Measurements from ENCODE around the gene RNF111. TPM values are rescaled to one million over a fixed set of nuclear protein-coding genes. Genes with fewer than 3 reads are reported as not detected.

RNF111 gene
- total RNA-seq, 2 experiments from 2014 or later: 32.3 to 37.2 TPM

DNA sequence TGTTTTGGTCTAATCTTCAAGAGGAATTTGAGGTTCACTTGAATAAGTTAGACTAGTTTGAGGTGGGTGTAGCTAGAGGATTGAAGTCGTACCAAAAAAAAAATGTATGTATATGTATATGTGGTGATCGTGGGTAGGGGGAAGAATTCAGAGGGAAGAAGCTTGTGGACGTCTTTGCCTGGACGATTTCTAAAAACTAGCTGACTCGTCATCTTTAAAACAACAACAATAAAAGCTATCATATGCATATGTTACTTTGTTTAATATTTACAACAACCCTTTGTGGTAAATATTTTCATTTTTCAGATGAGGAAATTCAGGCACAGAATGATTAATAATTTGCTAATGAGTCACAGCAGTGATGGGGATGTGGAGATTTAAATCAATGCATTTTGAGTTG lies 18.1 kb downstream of the RNF111 start:
- Mint-ChIP-seq H3K9me3 (no peaks in the 10 kb centered on the region), H3K27me3 (no peaks in the 10 kb centered on the region), H3K4me3 (no peak overlapping the region), H3K36me3 (ENCODE audit: low read depth) (peaks cover 37% of the 10 kb centered on the region), H3K27ac (no peak overlapping the region), H3K4me1 (peaks cover 14% of the 10 kb centered on the region)
- ChIA-PET POLR2A (no interaction called here), CTCF (no interaction called here)
- DNase-seq: no peak

DNA sequence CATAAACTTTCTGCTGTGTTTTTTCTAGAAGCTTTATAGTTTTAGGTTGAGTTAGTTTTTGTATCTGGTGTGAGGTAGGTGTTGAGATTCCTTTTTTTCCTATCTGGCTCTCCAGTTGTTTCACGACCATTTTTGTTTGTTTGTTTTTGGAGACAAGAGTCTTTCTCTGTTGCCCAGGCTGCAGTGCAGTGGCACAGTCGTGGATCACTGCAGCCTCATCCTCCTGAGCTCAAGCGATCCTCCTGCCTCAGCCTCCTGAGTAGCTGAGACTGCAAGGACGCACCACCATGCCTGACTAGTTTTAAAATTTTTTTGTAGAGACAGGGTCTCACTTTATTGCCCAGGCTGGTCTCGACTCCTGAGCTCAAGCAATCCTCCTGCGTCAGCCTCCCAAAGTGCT lies 20.6 kb downstream of the RNF111 start:
- no peak for DNase-seq
- H3K4me1 Mint-ChIP-seq: peaks cover 8% of the 10 kb centered on the region
- H3K36me3 Mint-ChIP-seq (ENCODE audit: low read depth): peaks cover 36% of the 10 kb centered on the region
- no peak overlapping the region for H3K27ac Mint-ChIP-seq
- H3K9me3 Mint-ChIP-seq: no peaks in the 10 kb centered on the region
- ChIA-PET CTCF (no interaction called here), POLR2A (no interaction called here)
- H3K27me3 Mint-ChIP-seq: no peaks in the 10 kb centered on the region
- no peak overlapping the region for H3K4me3 Mint-ChIP-seq

DNA sequence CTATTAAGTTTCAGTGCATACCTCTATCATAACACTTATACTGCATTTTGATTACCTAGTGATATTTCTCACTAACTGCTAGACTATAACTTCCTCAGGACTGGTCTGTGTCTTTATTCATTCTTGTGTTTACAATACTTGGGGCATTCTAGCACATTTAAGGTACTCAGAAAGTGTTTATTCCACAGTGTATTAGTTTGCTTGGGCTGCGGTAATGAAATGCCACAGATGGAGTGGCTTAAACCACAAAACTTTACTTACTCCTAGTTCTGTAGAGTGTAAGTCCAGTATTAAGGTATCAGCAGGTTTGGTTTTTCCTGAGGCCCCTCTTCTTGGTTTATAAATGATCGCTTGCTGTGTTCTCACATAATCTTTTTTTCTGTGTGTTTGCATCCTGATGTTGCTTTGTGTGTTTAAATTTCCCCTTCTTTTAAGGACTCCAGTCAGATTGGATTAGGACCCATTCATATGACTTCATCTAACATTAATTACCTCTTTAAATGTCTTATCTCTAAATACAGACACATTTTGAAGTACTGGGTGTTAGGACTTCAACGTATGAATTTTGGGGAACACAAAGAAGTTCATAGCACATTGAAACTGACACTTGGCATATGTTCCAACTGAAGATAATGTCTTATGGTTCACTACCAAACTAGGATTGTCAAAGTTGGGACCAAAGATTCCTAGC lies 23.9 kb downstream of the RNF111 start:
- Mint-ChIP-seq H3K4me3 (no peak overlapping the region), H3K36me3 (ENCODE audit: low read depth) (peaks cover 32% of the 10 kb centered on the region), H3K4me1 (peaks cover 9% of the 10 kb centered on the region), H3K27me3 (no peaks in the 10 kb centered on the region), H3K27ac (no peak overlapping the region), H3K9me3 (no peaks in the 10 kb centered on the region)
- DNase-seq: no peak
- POLR2A ChIA-PET: no interaction called here
- CTCF ChIA-PET: no interaction called here

DNA sequence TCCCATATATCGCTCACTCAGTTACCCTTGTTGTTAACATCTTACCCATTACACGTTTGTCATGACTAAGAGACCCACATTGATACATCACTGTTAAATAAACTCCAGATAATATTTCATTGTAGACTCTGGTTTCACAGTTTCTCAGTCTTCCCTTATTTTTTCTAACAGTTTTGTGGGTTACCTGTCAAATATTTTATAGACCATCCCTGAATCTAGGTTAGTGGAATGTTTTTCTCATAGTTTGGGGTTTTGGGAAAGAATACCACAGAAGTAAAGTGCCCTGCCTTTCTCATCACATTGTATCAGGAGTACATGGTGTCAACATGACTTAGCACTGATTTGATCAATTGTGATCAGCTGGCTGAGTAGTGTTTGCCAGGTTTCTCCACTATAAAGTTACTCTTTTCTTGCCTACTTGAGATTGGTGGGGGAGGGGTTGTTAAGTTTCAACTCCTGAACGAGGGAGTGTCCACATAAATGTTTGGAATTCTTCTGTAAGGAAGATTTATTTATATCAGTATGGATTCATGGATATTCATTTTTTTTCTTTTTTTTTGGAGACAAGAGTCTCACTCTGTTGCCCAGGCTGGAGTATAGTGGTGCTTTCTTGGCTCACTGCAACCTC lies 25.9 kb downstream of the RNF111 start:
- H3K4me1 Mint-ChIP-seq: peaks cover 9% of the 10 kb centered on the region
- H3K27ac Mint-ChIP-seq: no peak overlapping the region
- H3K9me3 Mint-ChIP-seq: no peaks in the 10 kb centered on the region
- ChIA-PET CTCF (no interaction called here), POLR2A (no interaction called here)
- no peak overlapping the region for H3K4me3 Mint-ChIP-seq
- no peaks in the 10 kb centered on the region for H3K27me3 Mint-ChIP-seq
- no peak for DNase-seq
- peaks cover 29% of the 10 kb centered on the region for H3K36me3 Mint-ChIP-seq (ENCODE audit: low read depth)

DNA sequence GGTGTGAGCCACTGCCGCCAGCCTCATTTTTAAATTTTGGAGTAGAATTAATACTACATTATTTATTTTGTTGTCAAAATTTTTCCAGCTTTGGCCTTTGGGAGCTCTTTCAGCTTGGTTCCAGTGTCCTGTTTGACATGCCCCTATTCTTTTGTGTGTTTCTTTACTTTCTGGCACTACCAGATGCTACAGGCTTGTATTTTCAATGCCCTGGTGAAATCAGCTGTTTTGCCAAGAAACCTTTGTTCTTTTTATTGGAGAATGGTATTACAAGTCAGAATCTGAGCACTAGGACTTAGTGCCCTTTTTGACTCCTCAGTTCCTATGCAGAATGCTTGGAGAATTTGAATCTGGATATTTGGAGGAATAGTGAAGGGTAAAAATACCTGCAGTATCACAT lies 26.6 kb downstream of the RNF111 start:
- H3K27ac Mint-ChIP-seq: no peak overlapping the region
- POLR2A ChIA-PET: no interaction called here

DNA sequence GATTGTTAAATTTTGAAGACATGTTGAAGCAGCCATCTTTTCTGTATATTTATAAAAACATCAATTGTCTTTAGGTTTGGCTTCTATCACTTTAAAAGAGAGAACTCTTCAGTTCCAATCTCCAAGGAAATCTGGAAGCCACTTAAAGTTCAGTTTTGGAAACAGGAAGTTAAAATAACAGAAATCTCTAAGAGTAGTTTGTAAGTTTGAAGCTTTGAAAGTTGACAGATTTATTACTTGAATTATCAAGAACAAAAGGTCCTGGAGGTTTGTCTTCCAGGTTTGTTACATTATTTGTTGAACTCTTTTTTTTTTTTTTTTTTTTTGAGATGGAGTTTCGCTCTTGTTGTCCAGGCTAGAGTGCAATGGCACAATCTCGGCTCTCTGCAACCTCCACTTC lies 30.0 kb downstream of the RNF111 start:
- POLR2A ChIA-PET: no interaction called here
- Mint-ChIP-seq H3K4me3 (no peak overlapping the region), H3K27ac (no peak overlapping the region), H3K36me3 (ENCODE audit: low read depth) (peaks cover 28% of the 10 kb centered on the region), H3K27me3 (no peaks in the 10 kb centered on the region), H3K9me3 (no peaks in the 10 kb centered on the region), H3K4me1 (peaks cover 3% of the 10 kb centered on the region)
- DNase-seq: no peak
- CTCF ChIA-PET: no interaction called here

More for the DNA sequence above, 26.6 kb downstream of the RNF111 start:
- peaks cover 9% of the 10 kb centered on the region for H3K4me1 Mint-ChIP-seq
- CTCF ChIA-PET: no interaction called here
- no peak for DNase-seq
- no peaks in the 10 kb centered on the region for H3K27me3 Mint-ChIP-seq
- no peaks in the 10 kb centered on the region for H3K9me3 Mint-ChIP-seq
- peaks cover 26% of the 10 kb centered on the region for H3K36me3 Mint-ChIP-seq (ENCODE audit: low read depth)
- no peak overlapping the region for H3K4me3 Mint-ChIP-seq

DNA sequence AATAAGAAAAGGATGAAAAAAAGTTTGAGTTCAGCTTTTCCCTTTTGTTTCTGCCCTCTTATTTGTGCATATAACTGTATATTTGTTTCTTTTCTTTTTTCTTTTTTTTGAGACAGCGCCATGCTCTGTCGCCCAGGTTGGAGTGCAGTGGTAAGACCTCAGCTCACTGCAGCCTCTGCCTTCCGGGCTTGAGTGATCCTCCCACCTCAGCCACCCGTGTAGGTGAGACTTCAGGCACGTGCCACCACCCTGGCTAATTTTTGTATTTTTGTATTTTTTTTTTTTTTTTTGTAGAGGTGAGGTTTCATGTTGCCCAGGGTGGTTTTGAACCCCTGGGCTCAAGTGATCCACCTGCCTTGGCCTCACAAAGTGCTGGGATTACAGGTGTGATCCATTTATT lies 31.4 kb downstream of the RNF111 start:
- no peaks in the 10 kb centered on the region for H3K4me1 Mint-ChIP-seq
- peaks cover 27% of the 10 kb centered on the region for H3K36me3 Mint-ChIP-seq (ENCODE audit: low read depth)
- no peaks in the 10 kb centered on the region for H3K9me3 Mint-ChIP-seq
- H3K4me3 Mint-ChIP-seq: no peak overlapping the region
- DNase-seq: no peak
- ChIA-PET POLR2A (no interaction called here), CTCF (interaction anchor here (0.6 kb wide), 1 partner anchor 604 kb away, joined by 6 read pairs; no protein-coding TSS in a partner anchor)
- no peaks in the 10 kb centered on the region for H3K27me3 Mint-ChIP-seq
- no peak overlapping the region for H3K27ac Mint-ChIP-seq

DNA sequence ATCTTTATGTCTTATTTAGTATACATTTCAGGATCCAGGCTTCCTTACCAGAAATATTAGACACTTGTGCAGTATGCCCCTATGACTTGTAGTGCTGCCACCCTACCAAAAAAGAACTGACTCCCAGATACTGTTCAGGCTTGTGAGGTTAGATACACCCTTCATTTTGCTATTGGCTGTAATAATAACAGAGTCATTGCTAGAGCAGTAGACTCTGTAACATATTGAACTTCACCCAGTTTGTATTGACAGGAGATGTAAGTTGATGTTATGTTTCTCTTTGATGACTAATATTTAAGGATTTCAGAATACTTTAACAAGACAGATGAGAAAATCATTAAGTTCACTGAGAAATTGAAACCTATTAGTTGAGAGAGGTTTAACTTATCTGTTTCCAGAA lies 32.9 kb downstream of the RNF111 start:
- H3K4me1 Mint-ChIP-seq: no peaks in the 10 kb centered on the region
- DNase-seq: no peak
- no peak overlapping the region for H3K27ac Mint-ChIP-seq
- H3K27me3 Mint-ChIP-seq: no peaks in the 10 kb centered on the region
- no peak overlapping the region for H3K4me3 Mint-ChIP-seq
- CTCF ChIA-PET: interaction anchor here (0.7 kb wide), 1 partner anchor 610 kb away, joined by 3 read pairs; no protein-coding TSS in a partner anchor
- POLR2A ChIA-PET: no interaction called here
- H3K9me3 Mint-ChIP-seq: no peaks in the 10 kb centered on the region
- peaks cover 33% of the 10 kb centered on the region for H3K36me3 Mint-ChIP-seq (ENCODE audit: low read depth)

DNA sequence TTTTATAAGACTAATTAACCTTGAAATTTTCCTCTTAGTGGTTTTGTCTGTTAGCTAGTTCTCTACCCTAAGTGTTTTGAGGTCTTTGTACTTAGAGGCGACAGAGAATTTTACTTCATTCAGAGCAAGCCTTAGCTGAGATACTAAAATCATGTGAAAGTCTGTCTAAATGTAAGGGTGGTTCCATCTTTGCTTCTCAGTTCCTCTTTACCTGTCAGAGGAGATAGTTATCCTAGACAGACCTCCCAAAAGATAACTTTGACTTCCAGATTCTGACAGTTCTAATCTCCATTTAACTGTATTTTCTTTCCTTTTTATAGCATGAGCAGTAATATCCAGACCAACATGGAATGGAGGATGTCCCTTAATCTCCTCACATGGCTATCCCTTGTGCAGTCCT lies 34.7 kb downstream of the RNF111 start:
- H3K4me1 Mint-ChIP-seq: peaks cover 4% of the 10 kb centered on the region
- H3K36me3 Mint-ChIP-seq (ENCODE audit: low read depth): peaks cover 32% of the 10 kb centered on the region
- no peaks in the 10 kb centered on the region for H3K27me3 Mint-ChIP-seq
- ChIA-PET POLR2A (no interaction called here), CTCF (no interaction called here)
- no peaks in the 10 kb centered on the region for H3K9me3 Mint-ChIP-seq
- no peak overlapping the region for H3K4me3 Mint-ChIP-seq
- no peak for DNase-seq
- no peak overlapping the region for H3K27ac Mint-ChIP-seq

DNA sequence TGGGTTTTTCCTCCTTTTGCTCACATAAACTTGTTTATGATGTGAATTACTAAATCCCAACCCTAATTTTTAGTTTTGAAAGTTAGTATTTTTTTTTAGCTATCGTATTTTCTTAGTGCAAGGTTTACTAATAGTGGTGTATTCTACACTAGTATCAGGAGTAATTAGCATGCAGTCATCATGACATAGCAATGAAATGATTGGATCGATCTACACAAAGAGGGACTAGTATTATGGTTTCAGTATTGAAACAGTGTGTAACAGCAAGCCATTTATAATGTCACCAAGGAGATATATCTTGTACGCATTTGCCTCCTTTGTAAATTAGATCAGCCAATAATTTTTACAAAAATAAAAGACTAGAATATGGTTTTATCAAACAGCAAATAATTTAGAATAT lies 38.7 kb downstream of the RNF111 start:
- peaks cover 15% of the 10 kb centered on the region for H3K4me1 Mint-ChIP-seq
- no peak overlapping the region for H3K27ac Mint-ChIP-seq
- peaks cover 44% of the 10 kb centered on the region for H3K36me3 Mint-ChIP-seq (ENCODE audit: low read depth)
- H3K9me3 Mint-ChIP-seq: no peaks in the 10 kb centered on the region
- DNase-seq: no peak
- POLR2A ChIA-PET: no interaction called here
- CTCF ChIA-PET: interaction anchor here (0.5 kb wide), 1 partner anchor 26 kb away, joined by 3 read pairs; no protein-coding TSS in a partner anchor
- H3K4me3 Mint-ChIP-seq: no peak overlapping the region
- H3K27me3 Mint-ChIP-seq: no peaks in the 10 kb centered on the region

DNA sequence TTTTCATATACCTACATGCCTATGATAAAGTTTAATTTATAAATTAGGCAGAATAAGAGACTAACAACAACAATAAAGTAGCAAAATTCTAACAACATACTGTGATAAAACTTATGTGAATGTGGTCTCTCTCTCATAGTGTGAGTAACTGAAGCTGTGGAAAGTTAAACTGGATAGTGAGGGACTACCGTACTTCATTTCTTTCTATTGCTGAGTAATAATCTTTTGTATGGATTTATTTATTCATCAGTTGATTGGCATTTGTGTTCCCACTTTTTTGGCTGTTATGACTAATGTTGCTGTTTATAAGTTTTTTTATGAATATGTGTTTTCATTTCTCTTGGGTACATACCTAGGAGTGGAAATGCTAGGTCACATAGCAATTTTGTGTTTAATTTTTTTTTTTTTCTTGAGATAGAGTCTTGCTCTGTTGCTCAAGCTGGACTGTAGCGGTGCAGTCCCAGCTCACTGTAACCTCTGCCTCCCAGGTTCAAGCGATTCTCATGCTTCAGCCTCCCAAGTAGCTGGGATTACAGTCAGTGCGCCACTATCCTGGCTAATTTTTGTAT lies 41.0 kb downstream of the RNF111 start:
- ChIA-PET CTCF (no interaction called here), POLR2A (interaction anchor here (1.1 kb wide), 1 partner anchor 30 kb away, joined by 5 read pairs; no protein-coding TSS in a partner anchor)
- H3K4me3 Mint-ChIP-seq: no peak overlapping the region
- peaks cover 55% of the 10 kb centered on the region for H3K36me3 Mint-ChIP-seq (ENCODE audit: low read depth)
- H3K27me3 Mint-ChIP-seq: no peaks in the 10 kb centered on the region
- H3K27ac Mint-ChIP-seq: no peak overlapping the region
- peaks cover 22% of the 10 kb centered on the region for H3K4me1 Mint-ChIP-seq
- no peaks in the 10 kb centered on the region for H3K9me3 Mint-ChIP-seq
- DNase-seq: no peak

DNA sequence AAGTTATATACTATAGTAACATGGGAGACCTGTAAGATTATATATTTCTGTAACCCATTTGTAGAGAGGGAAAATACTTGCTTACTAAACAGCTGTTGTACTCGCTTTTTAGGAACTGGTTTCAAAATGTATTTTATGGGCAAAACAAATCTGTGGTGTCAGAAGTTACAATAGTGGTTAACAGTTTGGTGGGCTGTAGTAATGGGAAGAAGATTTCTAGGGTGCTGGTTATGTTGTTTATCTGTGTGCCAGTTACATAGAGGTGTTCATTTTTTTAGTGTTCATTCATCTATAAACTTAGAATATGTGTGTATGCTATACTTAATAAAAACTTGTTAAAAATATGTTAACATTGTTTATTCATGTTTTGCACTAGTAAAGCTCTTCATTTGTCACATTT lies 42.1 kb downstream of the RNF111 start:
- H3K27me3 Mint-ChIP-seq: no peaks in the 10 kb centered on the region
- ChIA-PET POLR2A (interaction anchor here (1.4 kb wide), 1 partner anchor 11 kb away, joined by 4 read pairs; no protein-coding TSS in a partner anchor), CTCF (no interaction called here)
- H3K9me3 Mint-ChIP-seq: no peaks in the 10 kb centered on the region
- peaks cover 22% of the 10 kb centered on the region for H3K4me1 Mint-ChIP-seq
- no peak for DNase-seq
- peaks cover 55% of the 10 kb centered on the region for H3K36me3 Mint-ChIP-seq (ENCODE audit: low read depth)
- no peak overlapping the region for H3K4me3 Mint-ChIP-seq
- no peak overlapping the region for H3K27ac Mint-ChIP-seq

DNA sequence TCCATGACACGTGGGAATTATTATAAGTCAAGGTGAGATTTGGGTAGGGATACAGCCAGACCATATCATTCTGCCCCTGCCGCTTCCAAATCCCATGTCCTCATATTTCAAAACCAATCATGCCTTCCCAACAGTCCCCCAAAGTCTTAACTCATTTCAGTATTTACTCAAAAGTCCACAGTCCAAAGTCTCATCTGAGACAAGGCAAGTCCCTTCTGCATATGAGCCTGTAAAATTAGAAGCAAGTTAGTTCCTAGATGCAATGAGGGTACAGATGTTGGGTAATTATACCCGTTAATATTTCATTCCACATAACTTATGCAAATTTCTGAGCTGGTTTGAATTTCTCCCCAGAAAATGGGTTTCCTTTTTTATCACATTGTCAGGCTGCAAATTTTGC lies 47.7 kb downstream of the RNF111 start:
- no peak for DNase-seq
- Mint-ChIP-seq H3K36me3 (ENCODE audit: low read depth) (peaks cover 65% of the 10 kb centered on the region), H3K27me3 (no peaks in the 10 kb centered on the region), H3K4me3 (no peak overlapping the region), H3K9me3 (peaks cover 10% of the 10 kb centered on the region), H3K4me1 (peaks cover 31% of the 10 kb centered on the region), H3K27ac (no peak overlapping the region)
- ChIA-PET POLR2A (no interaction called here), CTCF (no interaction called here)

All from activated CD4-positive, alpha-beta memory T cell treated with anti-CD3 and anti-CD28 coated beads, Interleukin-2, amount 10 ng/mL, durations not matched to agents 7 days and 5 days (primary cell).